ENCODE measurements around the gene VWA5A.

- TF ChIP-seq, protein P1, sequence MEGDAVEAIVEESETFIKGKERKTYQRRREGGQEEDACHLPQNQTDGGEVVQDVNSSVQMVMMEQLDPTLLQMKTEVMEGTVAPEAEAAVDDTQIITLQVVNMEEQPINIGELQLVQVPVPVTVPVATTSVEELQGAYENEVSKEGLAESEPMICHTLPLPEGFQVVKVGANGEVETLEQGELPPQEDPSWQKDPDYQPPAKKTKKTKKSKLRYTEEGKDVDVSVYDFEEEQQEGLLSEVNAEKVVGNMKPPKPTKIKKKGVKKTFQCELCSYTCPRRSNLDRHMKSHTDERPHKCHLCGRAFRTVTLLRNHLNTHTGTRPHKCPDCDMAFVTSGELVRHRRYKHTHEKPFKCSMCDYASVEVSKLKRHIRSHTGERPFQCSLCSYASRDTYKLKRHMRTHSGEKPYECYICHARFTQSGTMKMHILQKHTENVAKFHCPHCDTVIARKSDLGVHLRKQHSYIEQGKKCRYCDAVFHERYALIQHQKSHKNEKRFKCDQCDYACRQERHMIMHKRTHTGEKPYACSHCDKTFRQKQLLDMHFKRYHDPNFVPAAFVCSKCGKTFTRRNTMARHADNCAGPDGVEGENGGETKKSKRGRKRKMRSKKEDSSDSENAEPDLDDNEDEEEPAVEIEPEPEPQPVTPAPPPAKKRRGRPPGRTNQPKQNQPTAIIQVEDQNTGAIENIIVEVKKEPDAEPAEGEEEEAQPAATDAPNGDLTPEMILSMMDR (IDR thresholded peaks at IDR 0.05): peak; percentile 11 to 84 (median 56)
- TF ChIP-seq POLR2A (IDR thresholded peaks at IDR 0.05): no peak
- no peak for TF ChIP-seq POLR2AphosphoS5 (IDR thresholded peaks at IDR 0.05)
Observed at GRCh38 chr11:124070915-124071622, 44.2 kb upstream of the VWA5A start.
